HK-2 (cell line): ENCODE results near the gene OR7A5.
"Not testable (repeated sequence)": the region's sequence is repeated elsewhere in the genome, so short reads cannot be mapped to it uniquely, and the experiment has no call there.

ENCODE experiments used
- DNase-seq: peaks from one replicate; pipeline ENCODE4 v3.0.0-alpha.2; 2018; ENCODE audit not compliant: unreplicated experiment

The OR7A5 gene

GRCh38 chr19:14835011-14835410 is at the start of gene OR7A5, which contains the start of gene OR7C1:
Gene OR7A5, minus strand, starts transcription at chr19:14835185. Its CDS starts 6,944 bp downstream, at chr19:14828241.
Gene OR7C1, minus strand, starts transcription at chr19:14835185. Its CDS starts 35,049 bp downstream, at chr19:14800136.
- no peak for DNase-seq

- DNase-seq = no peak
Observed at GRCh38 chr19:14871619-14872230, 36.7 kb upstream of the OR7A5 start.

- no peak for DNase-seq
Observed at GRCh38 chr19:14868497-14868896, 33.5 kb upstream of the OR7A5 start.

- DNase-seq = no peak
Observed at GRCh38 chr19:14848822-14849221, 13.8 kb upstream of the OR7A5 start, which contains the start of gene OR7A10. Gene OR7A10, minus strand, starts transcription at chr19:14848922. Its CDS starts 7,045 bp downstream, at chr19:14841877.

- DNase-seq = no peak
Observed at GRCh38 chr19:14843578-14843977, 8.6 kb upstream of the OR7A5 start.

GRCh38 chr19:14843169-14843568 is 8.2 kb upstream of the OR7A5 start:
- no peak for DNase-seq

GRCh38 chr19:14840206-14840605 is 5.2 kb upstream of the OR7A5 start:
- DNase-seq = no peak

GRCh38 chr19:14837391-14837790 is 2.4 kb upstream of the OR7A5 start:
- no peak for DNase-seq

GRCh38 chr19:14830702-14831101 is 4.3 kb downstream of the OR7A5 start:
- DNase-seq = peak; percentile 22

- DNase-seq = no peak
Observed at GRCh38 chr19:14826006-14826405, 9.0 kb downstream of the OR7A5 start.

GRCh38 chr19:14821937-14822336 is 13.0 kb downstream of the OR7A5 start:
- no peak for DNase-seq

- no peak for DNase-seq
Observed at GRCh38 chr19:14818588-14818987, 16.4 kb downstream of the OR7A5 start.

GRCh38 chr19:14817052-14817451 is 17.9 kb downstream of the OR7A5 start:
- DNase-seq = no peak

- DNase-seq = no peak
Observed at GRCh38 chr19:14814982-14815652, 19.9 kb downstream of the OR7A5 start.

- no peak for DNase-seq
Observed at GRCh38 chr19:14809272-14810057, 25.5 kb downstream of the OR7A5 start.

- DNase-seq = no peak
Observed at GRCh38 chr19:14804765-14805164, 30.2 kb downstream of the OR7A5 start.

GRCh38 chr19:14798760-14799159 is 36.2 kb downstream of the OR7A5 start:
- DNase-seq = no peak

- no peak for DNase-seq
Observed at GRCh38 chr19:14796021-14796420, 39.0 kb downstream of the OR7A5 start.

GRCh38 chr19:14795078-14795721 is 39.8 kb downstream of the OR7A5 start:
- no peak for DNase-seq

- DNase-seq = not testable (repeated sequence)
Observed at GRCh38 chr19:14792250-14792649, 42.7 kb downstream of the OR7A5 start.

- DNase-seq = no peak
Observed at GRCh38 chr19:14786421-14786851, 48.5 kb downstream of the OR7A5 start.
